Lower leg skin (tissue), 3 donors: ENCODE data around the gene SORL1.
"Not testable (repeated sequence)": the region's sequence is repeated elsewhere in the genome, so short reads cannot be mapped to it uniquely, and the experiment has no call there.

Experiments
- CTCF ChIP-seq, 3 donors: fragments of 450-650 bp; IDR thresholded peaks; one replicate each; pipeline ENCODE4 v1.5.1; 2016; ENCODE audit warnings: antibody characterized with exemption in 3 of 3, mild to moderate bottlenecking in 3 of 3, moderate library complexity in 2 of 3
- POLR2A ChIP-seq, 2 donors: fragments of 450-650 bp; IDR thresholded peaks; one replicate each; pipeline ENCODE4 v1.6.1; 2016 to 2017; ENCODE audit warnings: antibody characterized with exemption in 2 of 2, mild to moderate bottlenecking in 1 of 2, moderate library complexity in 1 of 2

- not testable (repeated sequence) for TF ChIP-seq CTCF, POLR2A (IDR thresholded peaks at IDR 0.05)
Measured at GRCh38 chr11:121411330-121411729, 40.8 kb upstream of the SORL1 start.
